GM15510 (cell line): Measurements from ENCODE around the gene MIB2.

Source experiments
- POLR2A ChIP-seq: IDR thresholded peaks from 3 replicates; pipeline ENCODE4 v1.6.1; 2011; ENCODE audit warnings: borderline replicate concordance; ENCODE audit not compliant: insufficient read length; ENCODE audit errors: extremely low read depth

MIB2 gene

GRCh38 chr1:1594602-1595260 is 20.6 kb upstream of the MIB2 start:
- no peak for TF ChIP-seq POLR2A

- no peak for TF ChIP-seq POLR2A
These were observed 18.6 kb upstream of the MIB2 start for GRCh38 chr1:1596493-1597274.

- no peak for TF ChIP-seq POLR2A
These were observed 17.9 kb upstream of the MIB2 start for GRCh38 chr1:1597275-1597930.

GRCh38 chr1:1598051-1598719 is 17.1 kb upstream of the MIB2 start:
- TF ChIP-seq POLR2A, result no peak

- no peak for TF ChIP-seq POLR2A
These were observed 16.6 kb upstream of the MIB2 start for GRCh38 chr1:1598720-1599029.

- TF ChIP-seq POLR2A, result no peak
These were observed 16.0 kb upstream of the MIB2 start for GRCh38 chr1:1599030-1599934.

- TF ChIP-seq POLR2A, result no peak
These were observed 15.1 kb upstream of the MIB2 start, which contains the start of gene FNDC10 for GRCh38 chr1:1599935-1600860. TSS of gene FNDC10 (minus strand) at chr1:1600135. CDS start at chr1:1600015, 120 bp downstream.

GRCh38 chr1:1600861-1601563 is 14.3 kb upstream of the MIB2 start:
- TF ChIP-seq POLR2A, result no peak

- TF ChIP-seq POLR2A, result no peak
These were observed 13.6 kb upstream of the MIB2 start for GRCh38 chr1:1601564-1602303.

- TF ChIP-seq POLR2A, result no peak
These were observed 12.9 kb upstream of the MIB2 start for GRCh38 chr1:1602304-1602967.

- TF ChIP-seq POLR2A, result no peak
These were observed 12.3 kb upstream of the MIB2 start for GRCh38 chr1:1602968-1603506.

- no peak for TF ChIP-seq POLR2A
These were observed 11.5 kb upstream of the MIB2 start for GRCh38 chr1:1603671-1604373.
